Erythroblast (primary cell): Measurements from ENCODE around the gene TRIAP1.

Experiments
- GATA1 ChIP-seq: IDR thresholded peaks from 2 replicates; pipeline ENCODE4 v1.6.1; 2011; ENCODE audit warnings: low read depth, mild to moderate bottlenecking, control low read depth, low read length, moderate library complexity
- POLR2A ChIP-seq: IDR thresholded peaks from 2 replicates; pipeline ENCODE4 v1.6.1; 2011; ENCODE audit warnings: mild to moderate bottlenecking, low read length

DNA sequence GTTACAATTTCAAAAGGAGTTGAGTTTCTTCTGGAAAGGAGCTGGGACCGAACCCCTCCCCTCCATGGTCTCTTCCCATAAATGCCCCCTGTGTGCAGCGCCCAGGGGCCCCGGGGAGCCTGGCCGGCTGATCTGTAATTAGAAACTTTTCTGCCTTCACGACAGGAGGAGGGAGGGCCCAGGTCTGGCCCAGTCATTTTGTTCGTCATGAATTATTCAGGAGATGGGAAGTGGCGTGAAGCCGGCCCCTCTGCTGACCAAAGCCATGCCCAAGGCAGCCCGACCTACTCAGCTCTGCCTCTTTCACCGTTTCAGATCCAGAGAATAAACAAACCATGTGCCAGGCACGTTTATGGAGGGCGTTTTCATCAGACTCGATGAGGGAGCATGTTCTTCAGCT, 44.0 kb downstream of the TRIAP1 start:
- TF ChIP-seq POLR2A (no peak), GATA1 (no peak)
